Measurements from ENCODE around the gene CRB1.

DNA sequence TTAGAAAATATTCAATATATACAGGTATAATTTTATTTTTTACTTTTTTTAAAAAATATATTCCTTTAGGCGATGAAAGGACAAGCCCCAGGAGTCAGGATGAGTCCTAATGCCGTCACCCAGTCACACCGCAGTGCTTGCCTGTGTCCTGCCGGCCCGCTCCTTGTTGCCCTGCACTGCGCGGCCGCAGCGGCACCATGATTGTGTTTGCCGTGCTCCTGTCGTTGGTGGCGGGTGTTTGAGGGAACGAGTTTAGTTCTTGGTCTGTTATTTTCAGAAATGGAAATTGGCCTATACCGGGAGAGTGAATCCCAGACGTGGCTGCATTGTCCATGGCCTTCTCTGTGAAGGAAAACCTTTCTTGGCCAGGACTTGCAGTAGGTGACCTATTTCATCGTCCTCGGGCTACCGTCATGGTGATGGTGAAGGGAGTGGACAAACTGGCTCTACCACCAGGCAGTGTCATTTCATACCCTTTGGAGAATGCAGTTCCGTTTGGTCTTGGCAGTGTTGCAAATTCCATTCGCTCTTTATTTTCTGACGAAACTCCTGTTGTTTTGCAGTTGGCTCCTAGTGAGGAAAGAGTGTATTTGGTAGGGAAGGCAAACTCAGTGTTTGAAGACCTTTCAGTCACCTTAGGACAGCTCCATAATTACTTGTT, 45.9 kb upstream of the CRB1 start:
- TF ChIP-seq KDM4B (IDR thresholded peaks at IDR 0.05; ENCODE audit: borderline replicate concordance in 2 of 2, low read depth in 1 of 2) = no peak
- TF ChIP-seq SMARCC2 (IDR thresholded peaks at IDR 0.05; ENCODE audit: low read depth) = no peak
- TF ChIP-seq ZNF384 (IDR thresholded peaks at IDR 0.05; ENCODE audit: low read depth, low read length) = no peak
- TF ChIP-seq ZNF324 (CRISPR knock-in tag; IDR thresholded peaks at IDR 0.05) = no peak
- TF ChIP-seq, protein P1, sequence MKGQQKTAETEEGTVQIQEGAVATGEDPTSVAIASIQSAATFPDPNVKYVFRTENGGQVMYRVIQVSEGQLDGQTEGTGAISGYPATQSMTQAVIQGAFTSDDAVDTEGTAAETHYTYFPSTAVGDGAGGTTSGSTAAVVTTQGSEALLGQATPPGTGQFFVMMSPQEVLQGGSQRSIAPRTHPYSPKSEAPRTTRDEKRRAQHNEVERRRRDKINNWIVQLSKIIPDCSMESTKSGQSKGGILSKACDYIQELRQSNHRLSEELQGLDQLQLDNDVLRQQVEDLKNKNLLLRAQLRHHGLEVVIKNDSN (CRISPR knock-in tag; IDR thresholded peaks at IDR 0.05) = no peak
